ENCODE measurements around the gene CES2.
A peak's percentile ranks its signal among the peaks of the same experiment; 100 is the strongest.
"Not testable (repeated sequence)": the region's sequence is repeated elsewhere in the genome, so short reads cannot be mapped to it uniquely, and the experiment has no call there.

Gene CES2, protein sequence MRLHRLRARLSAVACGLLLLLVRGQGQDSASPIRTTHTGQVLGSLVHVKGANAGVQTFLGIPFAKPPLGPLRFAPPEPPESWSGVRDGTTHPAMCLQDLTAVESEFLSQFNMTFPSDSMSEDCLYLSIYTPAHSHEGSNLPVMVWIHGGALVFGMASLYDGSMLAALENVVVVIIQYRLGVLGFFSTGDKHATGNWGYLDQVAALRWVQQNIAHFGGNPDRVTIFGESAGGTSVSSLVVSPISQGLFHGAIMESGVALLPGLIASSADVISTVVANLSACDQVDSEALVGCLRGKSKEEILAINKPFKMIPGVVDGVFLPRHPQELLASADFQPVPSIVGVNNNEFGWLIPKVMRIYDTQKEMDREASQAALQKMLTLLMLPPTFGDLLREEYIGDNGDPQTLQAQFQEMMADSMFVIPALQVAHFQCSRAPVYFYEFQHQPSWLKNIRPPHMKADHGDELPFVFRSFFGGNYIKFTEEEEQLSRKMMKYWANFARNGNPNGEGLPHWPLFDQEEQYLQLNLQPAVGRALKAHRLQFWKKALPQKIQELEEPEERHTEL

DNA sequence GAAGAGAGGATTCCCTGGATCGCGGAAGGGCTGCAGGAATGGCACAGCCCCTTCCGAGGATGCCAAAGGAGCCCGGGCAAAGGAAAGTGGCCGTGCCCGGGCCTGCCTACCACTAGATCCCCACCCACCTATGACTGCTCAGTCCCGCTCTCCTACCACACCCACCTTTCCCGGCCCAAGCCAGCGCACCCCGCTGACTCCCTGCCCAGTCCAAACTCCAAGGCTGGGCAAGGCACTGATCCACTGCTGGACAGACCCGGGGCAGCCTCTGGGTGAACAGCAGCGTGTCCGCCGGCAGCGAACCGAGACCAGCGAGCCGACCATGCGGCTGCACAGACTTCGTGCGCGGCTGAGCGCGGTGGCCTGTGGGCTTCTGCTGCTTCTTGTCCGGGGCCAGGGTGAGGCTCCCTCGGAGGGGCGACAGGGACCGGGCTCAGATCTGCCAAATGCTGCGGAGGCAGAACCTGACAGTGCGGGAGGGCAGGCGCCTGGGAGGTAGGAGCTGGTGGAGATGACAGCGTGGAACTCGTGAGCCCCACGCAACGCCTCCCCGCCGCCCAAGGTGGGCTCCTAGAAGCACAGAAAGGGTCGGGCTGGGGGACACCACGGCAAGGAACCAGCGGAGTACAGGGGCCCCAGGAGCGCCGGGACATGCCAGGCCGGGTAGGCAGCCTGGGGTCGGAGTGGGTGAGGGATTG lies at the start of gene CES2:
Gene CES2 (plus strand): TSS at position 203 of the 698 bp plus-strand sequence. CDS start 120 bp downstream, at position 323.
- peak; percentile 77 for DNase-seq (ENCODE audit: low spot score)

DNA sequence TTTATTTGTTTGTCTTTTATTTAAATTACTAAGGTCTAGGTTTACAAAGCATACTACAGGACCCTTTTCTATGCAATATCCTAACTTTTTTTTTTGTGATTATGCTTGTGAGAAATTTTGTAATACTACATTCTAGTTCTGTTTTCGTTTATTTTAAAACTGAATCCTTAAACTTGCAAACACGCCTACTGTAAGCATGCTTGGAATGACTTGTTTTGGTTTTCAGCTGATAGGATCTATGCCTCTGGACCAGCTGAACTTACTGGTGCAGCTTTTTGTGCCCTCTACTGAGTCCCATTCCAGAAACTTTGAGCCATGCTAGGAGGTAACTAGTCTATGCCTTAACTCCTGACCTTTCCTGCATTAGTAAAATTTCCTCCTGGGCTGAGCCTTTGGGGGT lies 49.0 kb upstream of the CES2 start:
- DNase-seq (ENCODE audit: low spot score), result no peak

DNA sequence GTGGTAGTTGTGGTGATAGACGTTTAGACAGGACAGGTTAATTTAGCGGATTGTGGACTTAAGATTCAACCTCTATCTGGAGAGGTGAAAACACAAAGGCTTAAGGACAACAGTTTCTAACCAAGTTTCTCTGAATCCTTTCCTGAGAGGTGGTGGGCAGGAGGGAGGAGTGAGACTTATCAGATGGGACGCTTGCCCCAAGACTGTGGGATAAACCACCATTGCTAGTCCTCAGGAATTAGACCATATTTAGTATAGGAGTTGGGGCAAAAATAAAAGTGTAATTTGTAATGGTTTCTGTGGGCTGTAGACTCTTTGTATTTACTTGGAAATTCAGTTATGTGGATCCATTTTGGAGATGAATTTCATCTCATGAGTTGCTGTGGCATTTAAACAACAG lies 48.4 kb upstream of the CES2 start:
- DNase-seq (ENCODE audit: low spot score), result no peak

DNA sequence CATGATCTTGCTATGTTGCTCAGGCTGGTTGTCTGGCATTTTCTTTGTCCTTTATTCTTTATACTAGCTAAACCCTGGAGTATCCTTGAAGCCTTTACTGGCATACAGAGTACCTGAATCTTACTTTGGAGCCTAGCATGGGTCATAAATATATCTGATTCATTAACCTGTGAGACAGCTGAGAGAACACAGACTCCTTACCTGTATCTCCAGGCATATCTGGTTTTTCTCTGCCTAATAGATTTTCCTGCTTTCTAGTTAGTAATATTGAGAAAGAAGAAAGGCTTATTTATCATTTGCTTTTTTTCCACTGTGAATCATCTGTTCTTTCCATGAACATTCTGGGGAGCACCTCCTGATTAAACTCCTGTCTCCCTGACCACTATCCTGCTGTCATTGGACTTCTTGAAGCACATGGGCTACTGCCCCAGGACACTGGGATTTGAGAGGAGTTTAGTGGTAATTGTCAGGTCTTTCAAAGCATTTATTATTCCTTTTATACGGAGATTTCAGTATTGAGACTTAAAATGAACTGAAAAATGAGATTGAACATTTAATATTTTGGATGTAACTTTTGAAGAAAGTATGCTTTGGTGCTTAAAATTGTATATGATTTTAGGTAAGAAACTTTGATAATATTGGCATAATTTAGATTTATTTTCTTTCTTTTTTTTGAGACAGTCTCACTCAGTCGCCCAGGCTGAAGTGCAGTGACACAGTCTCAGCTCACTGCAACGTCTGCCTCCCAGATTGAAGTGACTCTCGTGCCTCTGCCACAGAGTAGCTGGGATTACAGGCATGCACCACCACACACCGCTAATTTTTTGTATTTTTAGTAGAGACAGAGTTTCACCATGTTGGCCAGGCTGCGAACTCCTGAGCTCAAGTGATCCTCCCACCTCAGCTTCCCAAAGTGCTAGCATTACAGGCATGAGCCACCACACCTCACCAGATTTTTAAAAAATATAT lies 46.4 kb upstream of the CES2 start:
- DNase-seq (ENCODE audit: low spot score), result no peak

DNA sequence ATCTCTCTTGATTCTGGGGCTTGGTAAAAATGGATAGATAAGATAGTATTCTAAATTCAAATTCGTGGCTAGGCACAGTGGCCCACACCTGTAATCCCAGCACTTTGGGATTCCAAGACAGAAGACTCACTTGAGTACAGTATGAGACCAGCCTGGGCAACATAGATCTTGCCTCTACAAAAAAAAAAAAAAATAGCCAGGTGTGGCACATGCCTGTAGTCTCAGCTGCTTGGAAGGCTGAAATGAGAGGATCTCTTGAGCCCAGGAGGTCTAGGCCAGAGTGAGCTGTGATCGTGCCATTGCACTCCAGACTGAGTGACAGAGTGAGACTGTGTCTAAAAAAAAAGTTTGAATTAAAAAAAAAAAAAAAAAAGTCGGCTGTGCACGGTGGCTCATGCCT lies 45.7 kb upstream of the CES2 start:
- DNase-seq (ENCODE audit: low spot score), result no peak

DNA sequence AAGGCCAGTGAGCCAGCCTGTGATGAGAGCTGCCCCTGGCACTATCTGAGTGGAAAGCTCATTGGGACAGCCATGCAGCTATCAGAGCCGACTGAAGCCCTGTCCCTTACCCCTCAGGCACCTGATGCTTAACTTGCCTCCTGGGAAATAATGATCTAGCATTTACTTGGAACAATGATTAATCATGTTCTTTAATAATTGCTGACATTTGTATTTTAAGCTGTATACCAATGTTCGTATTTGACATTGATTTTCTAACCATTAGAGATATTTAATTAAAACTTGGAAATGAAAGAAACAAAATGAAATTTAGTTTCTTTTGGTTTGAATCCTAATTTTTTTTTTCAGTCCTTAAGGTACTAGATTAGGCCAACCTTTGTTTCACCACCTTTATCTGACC lies 44.5 kb upstream of the CES2 start:
- no peak for DNase-seq (ENCODE audit: low spot score)

DNA sequence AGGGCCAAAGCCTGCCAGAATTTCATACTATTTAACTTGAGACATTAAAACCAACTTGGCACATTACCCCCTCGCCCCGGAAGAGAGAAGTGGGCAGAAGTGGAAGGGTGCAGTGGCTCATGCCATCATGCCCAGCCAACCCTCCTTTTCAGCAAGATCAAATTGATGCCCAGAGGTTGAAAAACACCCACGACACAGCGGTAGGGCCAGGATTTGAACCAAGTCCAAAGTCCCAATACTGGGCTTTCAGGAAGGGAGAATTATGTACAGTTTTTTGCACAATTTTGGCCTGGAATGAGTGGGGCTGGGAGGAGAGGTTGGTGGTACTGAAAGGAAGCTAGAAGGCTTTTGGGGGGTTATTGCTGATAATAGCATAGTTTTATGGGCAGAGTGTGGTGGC lies 44.0 kb upstream of the CES2 start:
- no peak for DNase-seq (ENCODE audit: low spot score)

DNA sequence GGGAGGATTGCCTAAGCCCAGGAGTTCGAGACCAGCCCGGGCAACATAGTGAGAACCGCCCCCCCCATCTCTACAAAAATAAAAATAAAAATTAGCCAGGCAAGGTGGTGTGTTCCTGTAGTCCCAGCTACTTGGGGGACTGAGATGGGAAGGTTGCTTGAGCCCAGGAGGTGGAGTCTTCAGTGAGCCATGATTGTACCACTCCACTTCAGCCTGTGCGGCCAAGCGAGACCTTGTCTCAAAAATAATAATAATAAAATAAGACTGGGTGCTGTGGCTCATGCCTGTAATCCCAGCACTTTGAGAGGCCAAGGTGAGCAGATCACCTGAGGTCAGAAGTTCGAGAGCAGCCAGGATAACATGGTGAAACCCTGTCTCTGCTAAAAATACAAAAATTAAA lies 43.5 kb upstream of the CES2 start:
- DNase-seq (ENCODE audit: low spot score), result no peak

DNA sequence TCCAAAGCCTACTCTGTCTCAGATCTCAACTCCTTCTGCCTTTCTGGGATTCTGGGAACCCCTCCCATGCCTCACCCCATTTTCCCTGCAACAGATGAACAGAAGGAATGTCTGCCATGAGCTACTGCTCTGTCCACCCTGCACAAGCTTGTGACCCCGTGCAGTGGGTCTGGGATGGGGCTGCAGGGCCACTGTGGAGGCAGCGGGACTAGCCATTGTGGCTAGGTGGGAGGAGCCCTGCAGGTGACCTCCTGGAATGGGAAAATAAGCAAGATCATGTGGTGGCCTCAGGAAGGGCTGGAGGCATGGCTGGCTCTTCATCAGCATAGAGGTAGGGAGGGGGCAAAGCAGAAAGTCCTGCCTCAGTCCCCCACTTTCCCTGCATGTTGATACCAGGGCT lies 41.3 kb upstream of the CES2 start:
- DNase-seq (ENCODE audit: low spot score), result no peak

DNA sequence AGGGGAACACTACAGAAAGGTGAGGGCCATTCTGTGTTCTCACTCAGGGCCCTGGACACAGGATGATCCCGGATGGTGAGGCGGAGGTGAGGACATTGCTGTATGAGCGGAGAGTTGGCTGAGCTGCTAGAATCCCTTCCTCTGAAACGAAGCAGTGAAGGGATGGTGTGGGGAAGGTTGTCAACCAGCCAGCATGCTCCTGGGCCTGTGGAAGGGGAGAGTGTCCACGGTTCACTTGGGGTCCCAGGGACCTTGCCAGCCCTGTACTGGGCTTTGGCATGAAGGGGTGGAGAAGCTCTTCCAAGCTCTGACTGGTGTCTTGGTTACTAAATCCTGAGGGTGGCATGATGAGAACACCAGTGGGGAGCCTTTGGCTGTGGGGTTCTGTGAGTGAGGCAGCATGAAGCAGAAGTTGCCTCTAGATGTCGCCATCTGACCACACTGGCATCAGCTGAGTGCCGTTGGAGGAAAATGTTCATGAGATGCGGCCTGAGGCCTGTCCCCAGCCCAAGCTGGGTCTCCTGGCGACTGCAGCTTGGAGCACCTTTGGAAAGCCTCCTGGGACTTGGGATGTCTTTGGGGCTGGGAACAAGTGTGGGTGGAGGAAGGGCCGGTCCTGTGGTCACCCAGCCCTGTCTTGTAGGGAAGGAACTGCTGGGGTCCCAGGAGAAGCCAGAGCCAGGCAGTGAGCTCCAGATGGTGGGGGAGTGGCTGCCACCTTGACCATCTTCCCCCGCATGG lies 40.2 kb upstream of the CES2 start:
- peak; percentile 74 for DNase-seq (ENCODE audit: low spot score)

DNA sequence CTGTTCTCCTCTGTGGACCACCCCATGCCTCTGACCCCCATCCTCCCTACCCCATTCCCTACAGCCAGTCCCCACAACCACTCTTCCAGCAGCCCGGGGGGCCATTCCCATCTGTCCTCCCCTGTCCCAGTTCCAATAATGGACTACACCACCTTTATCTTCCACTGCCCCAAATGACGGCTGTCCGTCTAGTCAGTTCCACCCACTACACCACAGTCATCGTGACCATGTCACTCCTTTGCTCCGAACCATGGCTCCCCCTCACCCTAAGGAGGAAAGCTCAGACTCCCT lies 39.7 kb upstream of the CES2 start:
- no peak for DNase-seq (ENCODE audit: low spot score)

DNA sequence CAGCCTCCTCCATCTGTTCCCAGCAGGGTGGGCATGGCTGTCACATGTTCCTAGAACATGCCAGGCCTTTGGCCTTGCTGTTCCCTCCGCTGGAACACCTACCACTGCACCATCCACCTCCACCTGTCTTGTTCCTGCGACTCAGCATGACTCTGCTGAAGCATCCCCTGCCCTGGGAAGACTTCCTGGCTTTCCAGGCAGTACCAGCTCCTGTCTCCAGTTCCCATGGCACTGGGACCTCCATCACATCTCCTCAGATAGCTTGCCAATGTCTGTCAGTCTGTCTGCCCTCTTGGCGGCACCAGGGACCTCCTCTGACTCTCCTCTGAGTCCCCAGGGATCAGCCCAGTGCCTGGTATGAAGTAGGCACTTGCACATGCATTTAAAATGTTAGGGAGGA lies 39.3 kb upstream of the CES2 start:
- DNase-seq (ENCODE audit: low spot score), result no peak

DNA sequence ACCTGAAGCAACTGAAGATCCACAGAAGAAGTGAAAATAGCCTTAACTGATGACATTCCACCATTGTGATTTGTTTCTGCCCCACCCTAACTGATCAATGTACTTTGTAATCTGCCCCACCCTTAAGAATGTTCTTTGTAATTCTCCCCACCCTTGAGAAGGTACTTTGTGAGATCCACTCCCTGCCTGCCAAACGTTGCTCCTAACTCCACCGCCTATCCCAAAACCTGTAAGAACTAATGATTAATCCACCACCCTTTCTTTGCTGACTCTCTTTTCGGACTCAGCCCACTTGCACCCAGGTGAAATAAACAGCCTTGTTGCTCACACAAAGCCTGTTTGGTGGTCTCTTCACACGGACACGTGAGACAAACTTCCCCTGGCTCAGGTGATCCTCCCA lies 38.6 kb upstream of the CES2 start:
- DNase-seq (ENCODE audit: low spot score), result not testable (repeated sequence)

DNA sequence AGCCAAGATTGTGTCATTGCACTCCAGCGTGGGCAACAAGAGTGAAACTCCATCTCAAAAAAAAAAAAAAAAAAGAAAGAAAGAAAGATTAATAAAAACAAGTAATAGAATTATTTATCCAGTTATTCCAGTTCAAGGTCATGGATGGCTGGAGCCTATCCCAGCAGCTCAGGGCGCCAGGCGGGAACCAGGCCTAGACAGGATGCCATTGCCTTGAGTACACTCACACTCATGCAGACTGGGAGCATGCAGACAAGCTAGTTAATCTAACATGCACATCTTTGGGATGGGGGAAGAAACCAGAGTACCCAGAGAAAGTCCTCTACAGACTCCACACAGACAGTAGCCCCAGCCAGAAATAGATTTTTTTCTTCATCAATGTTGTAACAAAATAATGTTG lies 37.1 kb upstream of the CES2 start:
- DNase-seq (ENCODE audit: low spot score), result no peak

DNA sequence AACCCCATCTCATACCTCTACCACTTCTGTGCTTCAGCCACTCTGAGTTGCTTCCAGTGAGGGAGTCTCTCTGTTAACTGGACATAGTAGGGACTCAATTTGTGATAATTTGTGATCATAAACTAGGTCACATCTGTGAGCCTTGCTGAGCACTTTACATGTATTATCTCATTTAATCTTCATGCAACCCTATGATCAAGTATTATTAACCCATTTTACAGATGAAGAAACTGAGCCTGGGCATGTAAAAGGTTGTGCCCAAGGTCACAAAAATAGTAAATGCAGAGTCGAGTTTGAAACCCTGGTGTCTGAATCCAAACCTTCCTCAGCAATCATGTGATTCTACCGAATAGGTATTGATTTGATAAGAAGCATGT lies 36.4 kb upstream of the CES2 start:
- DNase-seq (ENCODE audit: low spot score), result no peak

DNA sequence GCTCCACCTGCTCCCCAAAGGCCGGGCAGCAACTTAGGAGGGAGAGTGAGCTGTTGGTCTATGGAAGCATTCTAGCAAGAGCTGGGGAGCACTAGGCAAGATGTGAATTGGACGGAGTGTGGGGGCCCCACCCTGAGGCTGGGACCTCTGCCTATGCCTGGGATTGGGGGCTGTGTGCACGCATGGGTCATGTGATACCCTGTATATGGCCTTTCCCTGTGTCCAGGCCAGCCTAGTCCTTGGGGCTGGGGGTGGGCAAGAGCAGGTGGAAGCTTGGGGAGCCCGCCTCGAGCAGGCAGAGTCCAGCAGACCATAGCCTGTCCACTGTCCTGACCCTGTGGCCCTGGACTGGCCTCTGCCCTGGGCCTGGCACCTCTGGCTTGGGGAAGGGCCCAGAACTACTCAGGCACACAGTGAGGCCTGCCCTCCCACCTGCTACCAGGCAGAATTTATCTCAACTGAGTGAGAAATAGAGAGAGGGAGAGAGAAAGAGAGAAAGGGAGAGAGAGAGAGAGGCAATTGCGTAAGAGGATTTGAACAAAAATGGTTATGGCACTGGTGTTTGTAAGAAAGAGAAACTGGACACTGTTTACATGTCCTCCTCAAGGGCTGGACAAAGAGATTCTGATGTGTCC lies 35.9 kb upstream of the CES2 start:
- no peak for DNase-seq (ENCODE audit: low spot score)

DNA sequence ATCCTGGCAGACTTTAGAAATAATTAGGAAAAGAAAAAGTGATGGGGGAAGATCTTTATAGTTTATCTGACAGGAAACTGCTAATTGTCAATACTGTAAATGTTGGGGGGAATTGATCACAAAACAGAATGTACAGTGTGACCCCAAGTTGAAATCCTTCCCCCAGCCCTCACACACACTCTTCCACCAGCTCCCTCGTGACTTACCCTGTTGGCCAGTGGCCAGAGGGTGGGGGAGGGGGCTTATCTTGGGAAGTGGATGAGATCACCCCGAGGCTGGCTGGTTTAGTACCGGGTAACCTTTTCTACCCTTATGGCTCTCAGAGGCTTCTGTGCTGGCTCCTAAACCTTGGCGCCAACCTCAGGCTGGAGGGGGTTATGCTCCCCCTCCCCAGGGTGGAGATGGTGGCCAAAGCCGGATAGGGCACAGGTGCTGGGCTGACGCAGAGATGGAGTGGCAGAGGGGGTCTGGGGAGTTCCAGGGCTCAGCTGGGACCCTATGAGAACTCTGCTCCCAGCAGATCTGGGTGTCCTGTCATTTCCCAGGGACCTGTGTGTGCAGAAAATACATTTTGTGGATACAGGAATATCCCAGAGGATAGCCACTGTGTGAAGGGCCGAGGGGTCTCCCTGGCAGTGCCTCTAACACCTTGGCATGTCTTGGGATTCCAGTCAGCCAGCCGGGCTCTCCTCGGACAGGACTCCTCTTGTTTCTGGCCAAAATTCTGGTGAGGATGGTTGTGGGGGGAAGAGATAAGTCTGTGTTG lies 35.2 kb upstream of the CES2 start:
- peak; percentile 72 for DNase-seq (ENCODE audit: low spot score)

DNA sequence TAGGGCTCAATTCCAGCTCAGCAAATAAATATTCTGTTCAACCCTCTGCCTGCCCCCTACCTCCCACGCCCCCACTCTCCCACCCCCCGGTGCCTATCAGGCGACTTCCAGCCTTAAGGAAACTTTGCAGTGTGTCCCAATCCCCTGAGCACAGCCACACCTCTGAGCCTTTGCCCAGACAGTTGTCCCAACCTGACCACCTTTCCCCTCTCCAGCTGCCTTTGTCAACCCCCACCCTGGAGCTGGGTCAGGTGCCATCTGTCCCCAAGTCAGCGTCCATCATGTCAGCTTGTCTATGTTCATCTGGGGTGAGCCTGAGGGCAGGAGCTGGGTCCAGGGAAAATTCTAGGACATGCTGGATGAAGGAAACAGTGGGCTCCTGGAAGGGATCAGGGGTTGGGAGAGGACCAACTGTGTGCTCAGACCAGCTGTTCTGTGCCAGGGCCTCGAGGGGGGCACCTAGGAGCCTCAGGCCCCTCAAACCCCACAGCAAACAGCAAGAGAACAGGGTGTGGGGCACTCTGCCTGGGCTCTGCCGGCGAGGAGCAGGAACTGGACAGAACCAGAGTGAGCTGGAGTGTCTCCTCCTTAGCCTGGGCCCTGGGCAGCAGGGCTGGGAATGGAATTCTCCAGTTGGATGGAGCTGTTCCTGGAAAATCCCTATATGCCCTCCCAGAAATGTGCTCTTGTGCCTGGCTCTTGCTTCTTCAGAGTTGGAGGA lies 34.4 kb upstream of the CES2 start:
- no peak for DNase-seq (ENCODE audit: low spot score)

DNA sequence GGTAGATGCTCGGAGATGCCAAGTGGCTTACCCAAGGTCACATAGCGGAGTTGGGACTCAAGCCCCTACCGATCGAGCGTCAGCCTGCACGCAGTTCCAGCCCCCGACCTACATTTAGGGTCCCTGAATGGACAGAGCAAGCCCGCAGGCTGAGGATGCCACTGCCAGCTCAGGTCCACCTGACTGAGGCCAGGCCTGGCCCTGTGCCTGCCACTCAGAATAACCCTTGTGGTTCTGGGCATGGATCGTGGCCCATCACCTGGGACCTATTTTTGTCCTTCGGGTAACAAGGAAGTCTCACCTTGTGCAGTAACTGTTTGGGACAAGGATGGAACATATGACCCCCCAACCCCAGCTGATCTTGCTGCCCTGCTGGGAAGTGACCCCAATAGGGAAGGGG lies 33.7 kb upstream of the CES2 start:
- DNase-seq (ENCODE audit: low spot score), result no peak

All from AG08396 (cell line).